ENCODE results near the gene CGB1.

GRCh38 chr19:48990400-48990799 lies 46.3 kb downstream of the CGB1 start:
- TF ChIP-seq CTCF (conservative IDR thresholded peaks at IDR 0.05 in 1 of 2, IDR thresholded peaks at IDR 0.05 in 1 of 2; ENCODE audit: extremely low read depth in 1 of 2, insufficient read depth in 1 of 2, low read depth in 1 of 2, low read length in 2 of 2), result no peak
- no peak for TF ChIP-seq EZH2 (IDR thresholded peaks at IDR 0.05; ENCODE audit: borderline replicate concordance, low read length)

Data from mammary epithelial cell (primary cell).